ENCODE data around the gene PKP2. TPM values are rescaled to one million over a fixed set of nuclear protein-coding genes. Genes with fewer than 3 reads are reported as not detected.
"Not testable (repeated sequence)": the region's sequence is repeated elsewhere in the genome, so short reads cannot be mapped to it uniquely, and the experiment has no call there.

The PKP2 gene
- total and polyA plus RNA-seq, 4 donors, result 6.8 to 123 (median 21.4) TPM

DNA sequence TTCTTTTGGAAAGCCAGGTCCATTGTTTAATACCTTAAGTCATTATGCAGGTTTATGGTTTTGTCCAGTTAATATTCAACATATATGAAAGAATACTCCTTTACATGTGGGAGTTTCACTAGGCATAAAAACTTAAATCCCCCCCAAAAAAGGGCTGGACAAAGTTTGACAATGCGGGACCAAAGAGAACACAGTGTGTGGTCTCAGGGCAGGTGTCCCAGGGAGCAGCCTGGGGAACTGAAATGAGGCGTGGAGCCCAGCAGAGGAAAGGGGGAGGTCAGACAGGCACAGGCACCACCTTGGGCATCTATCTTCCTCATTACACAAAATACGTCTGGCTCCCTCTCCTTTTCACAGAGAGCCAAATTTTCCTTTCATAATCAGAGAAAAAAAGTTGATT, 22.5 kb downstream of the PKP2 start:
- DNase-seq (ENCODE audit: low read depth in 4 of 6, low spot score in 6 of 6), result no peak
- no peaks in the 10 kb centered on the region for H3K4me1 ChIP-seq (ENCODE audit: control insufficient read depth, insufficient read depth, low read length)
- H3K9me3 ChIP-seq (ENCODE audit: control insufficient read depth, insufficient read depth, low read length), result no peaks in the 10 kb centered on the region
- WGBS (ENCODE audit: insufficient coverage), result 50% methylated on average over 1 of the region's 3 CpGs
- peaks cover 5% of the 10 kb centered on the region for H3K36me3 ChIP-seq (ENCODE audit: control insufficient read depth, insufficient read depth, low read length)
- no peak overlapping the region for H3K27ac ChIP-seq (ENCODE audit: low read depth, low read length)
- H3K27me3 ChIP-seq (ENCODE audit: control insufficient read depth, insufficient read depth, low read length), result no peaks in the 10 kb centered on the region
- H3K4me3 ChIP-seq (ENCODE audit: low read depth, low read length), result no peak overlapping the region

DNA sequence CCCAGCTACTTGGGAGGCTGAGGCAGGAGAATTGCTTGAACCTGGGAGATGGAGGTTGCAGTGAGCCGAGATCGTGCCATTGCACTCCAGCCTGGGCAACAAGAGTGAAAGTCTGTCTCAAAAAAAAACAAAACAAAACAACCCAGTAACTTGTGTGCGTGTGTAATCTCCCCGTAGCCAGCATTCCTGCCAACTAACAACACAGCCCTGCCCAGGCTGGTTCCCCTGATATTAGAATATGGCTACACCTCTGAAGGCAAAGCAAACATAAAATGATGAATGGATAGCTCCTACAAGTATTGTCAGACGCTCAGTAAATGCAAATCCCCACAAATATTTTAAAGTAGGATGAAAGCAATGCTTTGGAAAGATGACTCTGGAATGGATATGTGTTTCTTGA, 24.2 kb downstream of the PKP2 start:
- not testable (repeated sequence) for H3K4me3 ChIP-seq (ENCODE audit: low read depth, low read length); DNase-seq (ENCODE audit: low read depth in 4 of 6, low spot score in 6 of 6); H3K4me1 ChIP-seq (ENCODE audit: control insufficient read depth, insufficient read depth, low read length); H3K27ac ChIP-seq (ENCODE audit: low read depth, low read length); H3K36me3 ChIP-seq (ENCODE audit: control insufficient read depth, insufficient read depth, low read length); H3K27me3 ChIP-seq (ENCODE audit: control insufficient read depth, insufficient read depth, low read length); H3K9me3 ChIP-seq (ENCODE audit: control insufficient read depth, insufficient read depth, low read length)
- WGBS (ENCODE audit: insufficient coverage), result no CpG with 5 or more reads among the region's 5 CpGs

DNA sequence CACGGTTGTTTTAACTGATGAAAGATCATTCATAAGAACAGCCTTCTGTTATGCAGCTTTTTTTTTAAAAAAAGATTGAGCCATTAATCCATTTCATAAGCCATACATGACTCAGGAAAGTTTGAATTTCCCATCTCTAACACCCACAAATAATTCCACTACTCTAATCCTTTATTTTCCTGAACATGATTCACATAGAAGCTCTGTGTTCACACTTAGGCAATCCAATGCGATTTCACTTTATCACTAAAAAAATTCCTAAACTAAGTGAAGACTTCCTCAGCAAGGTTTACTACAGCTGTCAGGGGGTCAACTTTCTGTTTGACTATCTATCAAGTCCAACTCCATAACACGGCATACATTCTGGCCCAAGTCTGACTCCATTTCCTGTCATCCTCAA, 25.9 kb downstream of the PKP2 start:
- WGBS (ENCODE audit: insufficient coverage), result 93% methylated on average over 2 of the region's 3 CpGs
- Histone ChIP-seq H3K27me3 (ENCODE audit: control insufficient read depth, insufficient read depth, low read length) (no peaks in the 10 kb centered on the region), H3K4me1 (ENCODE audit: control insufficient read depth, insufficient read depth, low read length) (no peaks in the 10 kb centered on the region), H3K27ac (ENCODE audit: low read depth, low read length) (no peak overlapping the region), H3K4me3 (ENCODE audit: low read depth, low read length) (no peak overlapping the region), H3K9me3 (ENCODE audit: control insufficient read depth, insufficient read depth, low read length) (no peaks in the 10 kb centered on the region), H3K36me3 (ENCODE audit: control insufficient read depth, insufficient read depth, low read length) (no peaks in the 10 kb centered on the region)
- DNase-seq (ENCODE audit: low read depth in 4 of 6, low spot score in 6 of 6), result no peak

DNA sequence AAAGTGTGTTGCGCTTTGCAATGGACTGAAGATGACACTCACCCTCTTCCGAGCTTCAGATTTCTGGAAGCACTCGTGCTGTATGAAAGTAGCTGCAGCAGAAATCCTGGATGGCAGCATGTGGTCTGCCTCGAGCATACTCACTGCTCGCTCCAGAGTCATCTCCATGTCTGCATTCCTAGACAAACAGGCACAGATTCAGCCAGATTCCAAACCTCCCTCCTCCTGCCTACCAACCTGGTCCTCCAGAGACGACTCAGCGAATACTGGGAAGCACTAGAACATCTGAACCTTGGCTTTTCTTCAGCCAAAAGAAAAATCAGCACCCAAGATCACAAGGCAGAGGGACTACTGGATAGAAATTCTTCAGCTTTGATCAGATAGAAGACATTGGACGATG, 27.7 kb downstream of the PKP2 start:
- no peak overlapping the region for H3K4me3 ChIP-seq (ENCODE audit: low read depth, low read length)
- DNase-seq (ENCODE audit: low read depth in 4 of 6, low spot score in 6 of 6), result no peak
- H3K27ac ChIP-seq (ENCODE audit: low read depth, low read length), result no peak overlapping the region
- no peaks in the 10 kb centered on the region for H3K27me3 ChIP-seq (ENCODE audit: control insufficient read depth, insufficient read depth, low read length)
- H3K36me3 ChIP-seq (ENCODE audit: control insufficient read depth, insufficient read depth, low read length), result no peaks in the 10 kb centered on the region
- 93% methylated on average over 7 of the region's 8 CpGs for WGBS (ENCODE audit: insufficient coverage)
- H3K9me3 ChIP-seq (ENCODE audit: control insufficient read depth, insufficient read depth, low read length), result no peaks in the 10 kb centered on the region
- H3K4me1 ChIP-seq (ENCODE audit: control insufficient read depth, insufficient read depth, low read length), result no peaks in the 10 kb centered on the region

DNA sequence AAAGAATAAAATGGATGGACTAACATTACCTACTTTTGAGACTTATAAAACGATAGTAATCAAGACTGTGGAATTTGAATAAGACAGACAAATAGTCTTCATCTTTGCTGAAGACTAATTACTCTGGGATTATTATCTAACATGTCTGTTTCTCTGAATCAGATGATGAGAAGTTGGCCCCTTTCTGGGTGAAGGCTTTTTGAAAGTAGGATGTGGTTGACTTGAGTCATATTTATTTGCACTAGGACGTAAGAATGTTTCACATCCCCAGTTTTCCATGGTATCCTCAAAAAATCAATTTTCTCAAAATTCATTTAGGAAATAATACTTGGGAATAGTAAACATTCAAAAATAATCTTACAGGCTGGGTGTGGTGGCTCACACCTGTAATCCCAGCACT, 31.8 kb downstream of the PKP2 start:
- Histone ChIP-seq H3K36me3 (ENCODE audit: control insufficient read depth, insufficient read depth, low read length) (no peaks in the 10 kb centered on the region), H3K4me3 (ENCODE audit: low read depth, low read length) (no peak overlapping the region), H3K4me1 (ENCODE audit: control insufficient read depth, insufficient read depth, low read length) (no peaks in the 10 kb centered on the region), H3K9me3 (ENCODE audit: control insufficient read depth, insufficient read depth, low read length) (no peaks in the 10 kb centered on the region), H3K27me3 (ENCODE audit: control insufficient read depth, insufficient read depth, low read length) (no peaks in the 10 kb centered on the region), H3K27ac (ENCODE audit: low read depth, low read length) (no peak overlapping the region)
- no CpG with 5 or more reads among the region's 2 CpGs for WGBS (ENCODE audit: insufficient coverage)
- DNase-seq (ENCODE audit: low read depth in 4 of 6, low spot score in 6 of 6), result no peak

DNA sequence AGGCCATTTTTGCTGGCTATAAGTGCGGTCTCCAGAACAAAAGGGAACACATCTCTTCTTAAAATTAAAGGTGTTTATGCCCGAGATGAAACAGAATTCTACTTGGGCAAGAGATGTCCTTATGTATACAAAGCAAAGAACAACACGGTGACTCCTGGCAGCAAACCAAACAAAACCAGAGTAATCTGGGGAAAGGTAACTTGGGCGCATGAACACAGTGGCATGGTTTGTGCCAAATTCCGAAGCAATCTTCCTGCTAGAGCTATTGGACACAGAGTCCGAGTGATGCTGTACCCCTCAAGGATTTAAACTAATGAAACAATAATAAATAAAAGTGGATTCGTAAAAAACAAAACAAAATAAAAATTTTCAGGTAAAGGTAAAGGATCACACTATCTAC, 33.4 kb downstream of the PKP2 start:
- Histone ChIP-seq H3K27me3 (ENCODE audit: control insufficient read depth, insufficient read depth, low read length) (no peaks in the 10 kb centered on the region), H3K4me1 (ENCODE audit: control insufficient read depth, insufficient read depth, low read length) (no peaks in the 10 kb centered on the region), H3K9me3 (ENCODE audit: control insufficient read depth, insufficient read depth, low read length) (no peaks in the 10 kb centered on the region), H3K27ac (ENCODE audit: low read depth, low read length) (no peak overlapping the region), H3K4me3 (ENCODE audit: low read depth, low read length) (no peak overlapping the region), H3K36me3 (ENCODE audit: control insufficient read depth, insufficient read depth, low read length) (no peaks in the 10 kb centered on the region)
- no CpG with 5 or more reads among the region's 7 CpGs for WGBS (ENCODE audit: insufficient coverage)
- no peak for DNase-seq (ENCODE audit: low read depth in 4 of 6, low spot score in 6 of 6)

DNA sequence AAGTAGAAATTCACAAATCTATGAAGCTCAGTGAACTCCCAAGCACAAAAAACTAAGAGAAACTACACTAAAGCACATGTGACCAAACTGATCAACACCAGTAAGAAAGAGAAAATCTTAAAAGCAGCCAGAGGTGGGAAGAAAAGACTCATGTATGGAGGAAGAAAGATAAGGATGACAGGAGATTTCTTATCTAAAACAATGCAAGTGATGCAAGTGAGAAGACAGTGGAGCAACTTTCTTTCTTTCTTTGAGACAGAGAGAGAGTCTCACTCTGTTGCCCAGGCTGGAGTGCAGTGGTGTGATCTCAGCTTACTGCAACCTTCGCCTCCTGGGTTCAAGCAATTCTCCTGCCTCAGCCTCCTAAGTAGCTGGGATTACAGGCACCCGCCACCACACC, 34.9 kb downstream of the PKP2 start:
- not testable (repeated sequence) for H3K27ac ChIP-seq (ENCODE audit: low read depth, low read length); H3K4me1 ChIP-seq (ENCODE audit: control insufficient read depth, insufficient read depth, low read length); H3K36me3 ChIP-seq (ENCODE audit: control insufficient read depth, insufficient read depth, low read length); H3K4me3 ChIP-seq (ENCODE audit: low read depth, low read length); H3K9me3 ChIP-seq (ENCODE audit: control insufficient read depth, insufficient read depth, low read length); DNase-seq (ENCODE audit: low read depth in 4 of 6, low spot score in 6 of 6); H3K27me3 ChIP-seq (ENCODE audit: control insufficient read depth, insufficient read depth, low read length)
- WGBS (ENCODE audit: insufficient coverage), result 100% methylated on average over 2 of the region's 2 CpGs

DNA sequence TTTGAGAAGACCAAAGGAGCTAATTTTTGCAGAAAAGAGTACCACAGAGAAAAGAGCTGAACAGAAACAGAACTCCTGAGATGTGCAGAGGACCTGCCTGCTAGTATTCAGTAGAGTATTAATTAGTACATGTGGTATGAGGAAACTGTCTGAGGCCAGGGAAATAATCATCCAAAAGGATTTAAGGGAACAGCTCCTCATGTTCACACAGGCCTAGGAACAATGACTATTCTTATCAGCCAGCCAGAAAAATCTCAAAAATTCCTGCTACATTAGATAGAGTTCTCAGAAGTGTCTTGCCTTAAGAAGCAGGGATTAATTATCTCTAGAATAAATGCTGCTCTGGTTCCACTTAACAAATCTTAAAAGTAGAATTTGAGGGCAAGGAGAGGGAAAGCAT, 36.4 kb downstream of the PKP2 start:
- H3K9me3 ChIP-seq (ENCODE audit: control insufficient read depth, insufficient read depth, low read length), result no peaks in the 10 kb centered on the region
- H3K27me3 ChIP-seq (ENCODE audit: control insufficient read depth, insufficient read depth, low read length), result no peaks in the 10 kb centered on the region
- H3K27ac ChIP-seq (ENCODE audit: low read depth, low read length), result no peak overlapping the region
- no peak for DNase-seq (ENCODE audit: low read depth in 4 of 6, low spot score in 6 of 6)
- no peaks in the 10 kb centered on the region for H3K4me1 ChIP-seq (ENCODE audit: control insufficient read depth, insufficient read depth, low read length)
- H3K36me3 ChIP-seq (ENCODE audit: control insufficient read depth, insufficient read depth, low read length), result no peaks in the 10 kb centered on the region
- no peak overlapping the region for H3K4me3 ChIP-seq (ENCODE audit: low read depth, low read length)

DNA sequence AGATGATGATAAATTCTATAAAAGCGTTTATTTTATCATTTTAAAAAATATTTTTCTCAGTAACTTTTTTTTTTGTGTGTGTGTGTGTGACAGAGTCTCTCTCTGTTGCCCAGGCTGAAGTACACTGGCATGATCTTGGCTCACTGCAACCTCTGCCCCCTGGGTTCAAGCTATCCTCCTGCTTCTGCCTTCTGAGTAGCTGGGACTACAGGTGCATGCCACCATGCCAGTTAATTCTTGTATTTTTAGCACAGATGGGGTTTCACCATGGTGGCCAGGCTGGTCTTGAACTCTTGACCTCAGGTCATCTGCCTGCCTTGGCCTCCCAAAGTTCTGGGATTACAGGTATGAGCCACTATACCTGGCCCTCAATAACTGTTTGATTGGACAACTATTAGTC, 37.2 kb downstream of the PKP2 start:
- no peaks in the 10 kb centered on the region for H3K4me1 ChIP-seq (ENCODE audit: control insufficient read depth, insufficient read depth, low read length)
- H3K9me3 ChIP-seq (ENCODE audit: control insufficient read depth, insufficient read depth, low read length), result no peaks in the 10 kb centered on the region
- WGBS (ENCODE audit: insufficient coverage), result no CpG with 5 or more reads among the region's 1 CpG
- H3K27me3 ChIP-seq (ENCODE audit: control insufficient read depth, insufficient read depth, low read length), result no peaks in the 10 kb centered on the region
- H3K36me3 ChIP-seq (ENCODE audit: control insufficient read depth, insufficient read depth, low read length), result no peaks in the 10 kb centered on the region
- no peak overlapping the region for H3K27ac ChIP-seq (ENCODE audit: low read depth, low read length)
- no peak overlapping the region for H3K4me3 ChIP-seq (ENCODE audit: low read depth, low read length)
- DNase-seq (ENCODE audit: low read depth in 4 of 6, low spot score in 6 of 6), result no peak

DNA sequence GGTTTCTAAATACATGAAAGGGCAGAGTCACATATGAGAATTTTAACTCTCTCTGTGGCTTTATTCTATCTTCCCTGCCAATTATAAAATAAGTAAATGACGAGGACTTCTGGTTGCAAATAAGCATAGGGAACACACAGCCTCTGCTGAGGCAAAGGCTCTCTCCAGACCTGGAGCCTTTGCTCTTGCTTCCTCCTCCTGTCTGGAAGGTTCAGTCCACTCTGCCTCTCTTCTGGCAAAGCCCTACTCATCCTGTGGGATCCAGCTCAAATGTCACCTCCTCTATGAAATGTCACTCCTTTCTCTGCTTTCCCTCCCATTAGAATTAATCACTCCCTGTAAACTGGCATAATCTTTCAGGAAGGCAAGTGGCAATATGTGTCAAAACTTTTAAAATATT, 41.9 kb downstream of the PKP2 start:
- Histone ChIP-seq H3K27me3 (ENCODE audit: control insufficient read depth, insufficient read depth, low read length) (no peaks in the 10 kb centered on the region), H3K4me1 (ENCODE audit: control insufficient read depth, insufficient read depth, low read length) (no peaks in the 10 kb centered on the region), H3K9me3 (ENCODE audit: control insufficient read depth, insufficient read depth, low read length) (no peaks in the 10 kb centered on the region), H3K4me3 (ENCODE audit: low read depth, low read length) (no peak overlapping the region), H3K27ac (ENCODE audit: low read depth, low read length) (no peak overlapping the region), H3K36me3 (ENCODE audit: control insufficient read depth, insufficient read depth, low read length) (no peaks in the 10 kb centered on the region)
- no CpG with 5 or more reads among the region's 1 CpG for WGBS (ENCODE audit: insufficient coverage)
- no peak for DNase-seq (ENCODE audit: low read depth in 4 of 6, low spot score in 6 of 6)

DNA sequence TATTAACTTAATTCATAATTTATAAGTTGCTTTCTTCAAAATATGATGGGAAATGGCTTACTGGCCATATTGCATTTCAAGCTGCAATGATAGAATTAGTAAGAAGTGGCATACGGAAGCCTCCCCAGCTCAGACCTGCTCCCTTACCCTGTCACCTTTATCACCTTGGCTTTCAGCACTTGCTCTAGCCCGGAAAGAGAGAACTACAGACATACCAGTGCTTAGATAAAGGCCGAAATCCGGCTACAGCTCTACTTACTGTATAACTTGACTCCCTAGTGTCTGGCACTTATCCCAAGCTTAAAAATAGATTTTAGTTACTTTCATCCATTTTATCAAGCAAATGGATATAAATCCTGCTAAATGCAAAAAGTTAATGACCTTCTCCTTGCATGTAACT, 42.5 kb downstream of the PKP2 start:
- DNase-seq (ENCODE audit: low read depth in 4 of 6, low spot score in 6 of 6), result no peak
- WGBS (ENCODE audit: insufficient coverage), result 78% methylated on average over 2 of the region's 4 CpGs

More for the DNA sequence above, 42.5 kb downstream of the PKP2 start:
- H3K4me1 ChIP-seq (ENCODE audit: control insufficient read depth, insufficient read depth, low read length), result no peaks in the 10 kb centered on the region
- H3K4me3 ChIP-seq (ENCODE audit: low read depth, low read length), result no peak overlapping the region
- H3K27ac ChIP-seq (ENCODE audit: low read depth, low read length), result no peak overlapping the region
- no peaks in the 10 kb centered on the region for H3K36me3 ChIP-seq (ENCODE audit: control insufficient read depth, insufficient read depth, low read length)
- no peaks in the 10 kb centered on the region for H3K9me3 ChIP-seq (ENCODE audit: control insufficient read depth, insufficient read depth, low read length)
- H3K27me3 ChIP-seq (ENCODE audit: control insufficient read depth, insufficient read depth, low read length), result no peaks in the 10 kb centered on the region

Data from spinal cord (tissue), 10 donors.